Activated naive CD8-positive, alpha-beta T cell (primary cell): Measurements from ENCODE around the gene ARHGAP1.

Experiments
- H3K27ac Mint-ChIP-seq: one replicate; pipeline ENCODE4 v1.8.0; 2021; ENCODE audit warnings: mixed read lengths
- H3K27me3 Mint-ChIP-seq: one replicate; pipeline ENCODE4 v1.8.0; 2021; ENCODE audit warnings: mixed read lengths
- H3K36me3 Mint-ChIP-seq: one replicate; pipeline ENCODE4 v1.8.0; 2021; ENCODE audit warnings: mixed read lengths
- H3K4me1 Mint-ChIP-seq: one replicate; pipeline ENCODE4 v1.8.0; 2021; ENCODE audit warnings: low read depth, mixed read lengths
- H3K4me3 Mint-ChIP-seq: one replicate; pipeline ENCODE4 v1.8.0; 2021; ENCODE audit warnings: mild to moderate bottlenecking, mixed read lengths
- H3K9me3 Mint-ChIP-seq: one replicate; pipeline ENCODE4 v1.8.0; 2021; ENCODE audit warnings: low read depth, mixed read lengths

ARHGAP1 gene

DNA sequence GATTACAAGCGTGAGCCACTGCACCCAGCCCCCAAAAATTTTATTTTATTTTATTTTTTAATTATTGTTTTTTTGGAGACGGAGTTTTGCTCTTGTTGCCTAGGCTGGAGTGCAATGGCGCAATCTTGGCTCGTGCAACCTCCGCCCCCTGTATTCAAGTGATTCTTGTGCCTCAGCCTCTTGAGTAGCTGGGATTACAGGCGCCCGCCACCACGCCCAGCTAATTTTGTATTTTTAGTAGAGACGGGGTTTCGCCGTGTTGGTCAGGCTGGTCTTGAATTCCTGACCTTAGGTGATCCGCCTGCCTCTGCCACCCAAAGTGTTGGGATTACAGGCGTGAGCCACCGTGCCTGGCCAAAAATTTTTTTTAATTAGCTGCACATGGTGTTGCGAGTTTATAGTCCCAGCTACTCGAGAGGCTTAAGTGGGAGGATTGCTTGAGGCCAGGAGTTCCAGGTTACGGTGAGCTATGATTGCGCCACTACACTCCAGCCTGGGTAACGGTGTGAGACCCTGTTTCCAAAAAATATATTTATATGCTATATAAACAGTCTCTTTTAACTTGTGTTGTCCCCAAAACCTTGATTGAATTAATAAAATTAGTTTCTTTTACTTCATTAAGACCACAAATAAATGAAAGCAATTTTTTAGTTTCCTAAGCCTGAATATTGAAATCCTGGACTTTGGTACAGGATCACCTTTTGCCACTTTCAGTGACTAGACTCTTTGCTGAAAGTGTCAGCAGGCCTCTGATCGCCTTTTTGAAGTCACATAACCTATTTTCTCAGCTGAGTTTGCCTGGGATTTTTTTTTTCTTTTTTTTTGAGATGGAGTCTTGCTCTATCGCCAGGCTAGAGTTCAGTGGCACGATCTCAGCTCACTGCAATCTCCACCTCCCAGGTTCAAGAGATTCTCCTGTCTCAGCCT lies 66.9 kb downstream of the ARHGAP1 start:
- Mint-ChIP-seq H3K4me3 (no peak overlapping the region), H3K4me1 (peaks cover 13% of the 10 kb centered on the region), H3K27me3 (no peaks in the 10 kb centered on the region), H3K36me3 (peaks cover 12% of the 10 kb centered on the region), H3K27ac (no peak overlapping the region), H3K9me3 (no peaks in the 10 kb centered on the region)

DNA sequence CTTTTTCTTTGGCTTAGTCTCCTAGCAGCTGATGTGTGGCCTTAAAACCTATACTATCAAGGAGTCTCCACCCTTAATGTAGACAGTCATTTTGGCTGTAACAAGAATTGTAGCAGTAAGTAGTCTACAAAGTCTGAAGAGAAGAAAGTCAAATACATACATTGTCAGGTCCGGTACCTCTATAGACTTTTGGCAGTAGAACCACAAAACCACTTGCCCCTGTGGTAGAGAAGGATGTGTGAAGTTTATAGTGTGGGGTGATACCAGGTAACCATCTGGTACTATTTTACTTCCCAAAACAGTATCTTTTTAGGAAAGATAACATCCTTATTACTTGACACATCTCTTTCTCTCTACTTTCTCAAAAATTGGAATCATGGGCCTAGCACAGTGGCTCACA lies 67.9 kb downstream of the ARHGAP1 start:
- Mint-ChIP-seq H3K27me3 (no peaks in the 10 kb centered on the region), H3K36me3 (peaks cover 9% of the 10 kb centered on the region), H3K4me3 (no peak overlapping the region), H3K4me1 (peaks cover 11% of the 10 kb centered on the region), H3K9me3 (no peaks in the 10 kb centered on the region), H3K27ac (peak overlapping the region; percentile 18)

DNA sequence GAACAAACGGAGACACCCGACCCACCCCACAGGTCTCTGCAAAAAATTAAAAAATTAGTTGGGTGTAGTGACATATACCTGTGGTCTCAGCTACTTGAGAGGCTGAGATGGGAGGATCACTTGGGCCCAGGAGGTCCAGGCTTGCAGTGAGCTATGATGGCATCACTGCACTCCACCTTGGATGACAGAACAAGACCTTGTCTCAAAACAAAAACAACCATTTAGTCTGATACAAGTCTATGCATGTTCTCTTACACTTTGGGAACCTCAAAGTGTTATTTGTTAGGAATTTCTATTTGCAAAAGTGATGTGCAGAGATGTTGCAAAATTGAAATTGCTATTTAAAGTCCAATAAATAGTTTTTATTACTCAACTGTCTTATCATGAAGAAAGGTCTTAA lies 68.7 kb downstream of the ARHGAP1 start:
- H3K9me3 Mint-ChIP-seq, result no peaks in the 10 kb centered on the region
- H3K27me3 Mint-ChIP-seq, result no peaks in the 10 kb centered on the region
- peak overlapping the region; percentile 28 for H3K27ac Mint-ChIP-seq
- no peak overlapping the region for H3K4me3 Mint-ChIP-seq
- peaks cover 12% of the 10 kb centered on the region for H3K4me1 Mint-ChIP-seq
- H3K36me3 Mint-ChIP-seq, result peaks cover 9% of the 10 kb centered on the region

DNA sequence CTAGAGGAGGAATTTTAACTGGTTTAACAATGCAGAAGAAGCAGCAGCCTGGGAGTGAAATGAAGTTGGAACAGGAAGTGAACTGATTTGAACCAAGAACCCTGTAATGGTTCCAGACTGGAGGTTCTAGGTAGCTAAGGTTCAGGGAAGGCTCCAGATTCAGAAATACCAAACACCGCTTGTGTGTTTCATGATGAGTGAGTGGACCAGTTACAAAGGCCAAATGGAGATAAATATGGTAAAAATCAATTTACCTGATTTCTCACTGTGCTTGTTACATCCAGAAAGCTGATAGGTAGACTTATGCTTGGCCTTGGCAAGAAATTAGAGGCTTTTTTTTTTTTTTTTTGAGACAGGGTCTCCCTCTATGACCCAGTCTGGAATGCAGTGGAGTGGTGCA lies 70.2 kb downstream of the ARHGAP1 start:
- H3K4me1 Mint-ChIP-seq, result peaks cover 14% of the 10 kb centered on the region
- no peaks in the 10 kb centered on the region for H3K27me3 Mint-ChIP-seq
- no peaks in the 10 kb centered on the region for H3K9me3 Mint-ChIP-seq
- no peak overlapping the region for H3K27ac Mint-ChIP-seq
- H3K36me3 Mint-ChIP-seq, result peaks cover 5% of the 10 kb centered on the region
- no peak overlapping the region for H3K4me3 Mint-ChIP-seq

DNA sequence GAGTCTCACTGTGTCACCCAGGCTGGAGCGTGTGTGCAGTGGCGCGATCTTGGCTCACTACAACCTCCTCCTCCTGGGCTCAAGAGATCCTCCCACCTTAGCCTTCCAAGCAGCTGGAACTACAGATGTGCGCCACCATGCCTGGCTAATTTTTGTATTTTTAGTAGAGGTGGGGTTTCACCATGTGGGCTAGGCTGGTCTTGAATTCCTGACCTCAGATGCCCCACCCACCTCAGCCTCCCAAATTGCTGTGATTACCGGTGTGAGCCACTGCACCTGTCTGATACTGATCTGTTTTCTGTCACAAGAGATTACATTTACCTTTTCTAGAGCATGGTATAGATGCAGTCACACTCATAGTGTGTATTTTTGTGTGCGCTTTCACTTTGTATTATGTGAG lies 71.5 kb downstream of the ARHGAP1 start:
- Mint-ChIP-seq H3K36me3 (peaks cover 5% of the 10 kb centered on the region), H3K4me3 (no peak overlapping the region), H3K27ac (no peak overlapping the region), H3K9me3 (no peaks in the 10 kb centered on the region), H3K27me3 (no peaks in the 10 kb centered on the region), H3K4me1 (peaks cover 17% of the 10 kb centered on the region)
